Progenitor cell of endocrine pancreas (in vitro differentiated cells): ENCODE measurements around the gene RAD51B. TPM values are rescaled to one million over a fixed set of nuclear protein-coding genes. Genes with fewer than 3 reads are reported as not detected.
A peak's percentile ranks its signal among the peaks of the same experiment; 100 is the strongest.
"Not testable (repeated sequence)": the region's sequence is repeated elsewhere in the genome, so short reads cannot be mapped to it uniquely, and the experiment has no call there.

Experiments used
- DNase-seq: peaks from one replicate; pipeline ENCODE4 v3.0.0; 2021; ENCODE audit warnings: low spot score; ENCODE audit not compliant: unreplicated experiment
- H3K27ac Mint-ChIP-seq: 2 replicates; pipeline ENCODE4 v1.8.0; 2021; ENCODE audit warnings: mild to moderate bottlenecking, moderate library complexity, mixed read lengths
- H3K27me3 Mint-ChIP-seq: 2 replicates; pipeline ENCODE4 v1.8.0; 2021; ENCODE audit warnings: mixed read lengths
- H3K36me3 Mint-ChIP-seq: 2 replicates; pipeline ENCODE4 v1.8.0; 2022; ENCODE audit warnings: mixed read lengths; ENCODE audit not compliant: insufficient read depth
- H3K4me1 Mint-ChIP-seq: 2 replicates; pipeline ENCODE4 v1.8.0; 2021; ENCODE audit warnings: low read depth, mixed read lengths
- H3K4me3 Mint-ChIP-seq: 2 replicates; pipeline ENCODE4 v1.8.0; 2021; ENCODE audit warnings: low read depth, mild to moderate bottlenecking, moderate library complexity, mixed read lengths
- H3K9me3 Mint-ChIP-seq: 2 replicates; pipeline ENCODE4 v1.8.0; 2021; ENCODE audit warnings: low read depth, mixed read lengths
- CTCF ChIP-seq: fragments of 200-600 bp; sonication (generic); IDR thresholded peaks from one replicate; pipeline ENCODE4 v1.5.0; 2021; ENCODE audit warnings: antibody characterized with exemption, mild to moderate bottlenecking; ENCODE audit not compliant: unreplicated experiment
- total RNA-seq: library from RNA; stranded (reverse); gene quantifications from 2 replicates; pipeline ENCODE4 v1.2.1, GENCODE V29; 2021

Gene RAD51B
- total RNA-seq, 1 donor from 2014 or later, result 24.7 TPM

GRCh38 chr14:68694516-68695235 is 875.1 kb downstream of the RAD51B start:
- peaks cover 5% of the 10 kb centered on the region for H3K9me3 Mint-ChIP-seq
- H3K4me1 Mint-ChIP-seq, result peaks cover 8% of the 10 kb centered on the region
- DNase-seq, result no peak

GRCh38 chr14:68695326-68695768 is 875.8 kb downstream of the RAD51B start:
- Mint-ChIP-seq H3K4me3 (no peak overlapping the region), H3K27ac (peak overlapping the region; percentile 67)

More at GRCh38 chr14:68694516-68695235, 875.1 kb downstream of the RAD51B start:
- Mint-ChIP-seq H3K36me3 (no peaks in the 10 kb centered on the region), H3K27me3 (peaks cover 15% of the 10 kb centered on the region), H3K4me3 (no peak overlapping the region), H3K27ac (no peak overlapping the region)
- no peak for TF ChIP-seq CTCF

GRCh38 chr14:68695856-68696255 is 876.3 kb downstream of the RAD51B start:
- no peak for TF ChIP-seq CTCF
- no peaks in the 10 kb centered on the region for H3K36me3 Mint-ChIP-seq
- peaks cover 8% of the 10 kb centered on the region for H3K4me1 Mint-ChIP-seq
- no peak for DNase-seq
- H3K4me3 Mint-ChIP-seq, result no peak overlapping the region
- no peak overlapping the region for H3K27ac Mint-ChIP-seq
- peaks cover 15% of the 10 kb centered on the region for H3K27me3 Mint-ChIP-seq
- H3K9me3 Mint-ChIP-seq, result peaks cover 11% of the 10 kb centered on the region

More at GRCh38 chr14:68695326-68695768, 875.8 kb downstream of the RAD51B start:
- Mint-ChIP-seq H3K27me3 (peaks cover 15% of the 10 kb centered on the region), H3K36me3 (no peaks in the 10 kb centered on the region), H3K9me3 (peaks cover 9% of the 10 kb centered on the region), H3K4me1 (peaks cover 8% of the 10 kb centered on the region)
- DNase-seq, result no peak
- TF ChIP-seq CTCF, result no peak

- Mint-ChIP-seq H3K9me3 (peaks cover 15% of the 10 kb centered on the region), H3K27me3 (peaks cover 11% of the 10 kb centered on the region), H3K4me3 (no peak overlapping the region), H3K27ac (no peak overlapping the region), H3K36me3 (no peaks in the 10 kb centered on the region), H3K4me1 (peaks cover 8% of the 10 kb centered on the region)
- TF ChIP-seq CTCF, result no peak
- DNase-seq, result no peak
These were observed 876.7 kb downstream of the RAD51B start for GRCh38 chr14:68696266-68696665.

GRCh38 chr14:68696721-68697495 is 877.3 kb downstream of the RAD51B start:
- Mint-ChIP-seq H3K4me3 (no peak overlapping the region), H3K36me3 (no peaks in the 10 kb centered on the region), H3K9me3 (peaks cover 15% of the 10 kb centered on the region), H3K27me3 (peaks cover 9% of the 10 kb centered on the region), H3K4me1 (peaks cover 8% of the 10 kb centered on the region), H3K27ac (no peak overlapping the region)
- no peak for DNase-seq
- TF ChIP-seq CTCF, result no peak

- not testable (repeated sequence) for H3K4me3 Mint-ChIP-seq, H3K27ac Mint-ChIP-seq, H3K4me1 Mint-ChIP-seq, DNase-seq, H3K36me3 Mint-ChIP-seq, H3K27me3 Mint-ChIP-seq
- peaks cover 15% of the 10 kb centered on the region for H3K9me3 Mint-ChIP-seq
These were observed 879.2 kb downstream of the RAD51B start for GRCh38 chr14:68698773-68699172.
